Measurements from ENCODE around the gene PABPC3.

PABPC3 gene

GRCh38 chr13:25095851-25096453 is at the start of gene PABPC3:
PABPC3 (plus strand) TSS chr13:25096136; CDS start chr13:25096199, 63 bp downstream.
- DNase-seq (ENCODE audit: low read depth): no peak

- DNase-seq (ENCODE audit: low read depth): no peak
These were observed 49.5 kb upstream of the PABPC3 start for GRCh38 chr13:25046274-25046984.

- no peak for DNase-seq (ENCODE audit: low read depth)
These were observed 48.9 kb upstream of the PABPC3 start for GRCh38 chr13:25046985-25047511.

- no peak for DNase-seq (ENCODE audit: low read depth)
These were observed 44.9 kb upstream of the PABPC3 start for GRCh38 chr13:25051065-25051464.

GRCh38 chr13:25059166-25059565 is 36.8 kb upstream of the PABPC3 start:
- no peak for DNase-seq (ENCODE audit: low read depth)

- DNase-seq (ENCODE audit: low read depth): no peak
These were observed 36.0 kb upstream of the PABPC3 start for GRCh38 chr13:25059958-25060357.

GRCh38 chr13:25062479-25062878 is 33.5 kb upstream of the PABPC3 start:
- no peak for DNase-seq (ENCODE audit: low read depth)

GRCh38 chr13:25064396-25064795 is 31.5 kb upstream of the PABPC3 start:
- no peak for DNase-seq (ENCODE audit: low read depth)

GRCh38 chr13:25065974-25066770 is 29.8 kb upstream of the PABPC3 start:
- DNase-seq (ENCODE audit: low read depth): no peak

- no peak for DNase-seq (ENCODE audit: low read depth)
These were observed 28.9 kb upstream of the PABPC3 start for GRCh38 chr13:25067064-25067463.

- no peak for DNase-seq (ENCODE audit: low read depth)
These were observed 27.1 kb upstream of the PABPC3 start for GRCh38 chr13:25068810-25069209.

GRCh38 chr13:25069236-25069635 is 26.7 kb upstream of the PABPC3 start:
- no peak for DNase-seq (ENCODE audit: low read depth)

GRCh38 chr13:25069911-25070310 is 26.0 kb upstream of the PABPC3 start:
- DNase-seq (ENCODE audit: low read depth): no peak

GRCh38 chr13:25080773-25081172 is 15.2 kb upstream of the PABPC3 start:
- DNase-seq (ENCODE audit: low read depth): no peak

- DNase-seq (ENCODE audit: low read depth): no peak
These were observed 11.8 kb upstream of the PABPC3 start for GRCh38 chr13:25084096-25084495.

GRCh38 chr13:25085125-25085742 is 10.7 kb upstream of the PABPC3 start:
- DNase-seq (ENCODE audit: low read depth): no peak

- DNase-seq (ENCODE audit: low read depth): no peak
These were observed 7.2 kb upstream of the PABPC3 start for GRCh38 chr13:25088562-25089221.

- no peak for DNase-seq (ENCODE audit: low read depth)
These were observed 1.5 kb downstream of the PABPC3 start for GRCh38 chr13:25097426-25097825.

GRCh38 chr13:25103711-25104110 is 7.8 kb downstream of the PABPC3 start:
- no peak for DNase-seq (ENCODE audit: low read depth)

- DNase-seq (ENCODE audit: low read depth): no peak
These were observed 13.4 kb downstream of the PABPC3 start for GRCh38 chr13:25109341-25109740.

GRCh38 chr13:25110956-25111584 is 15.1 kb downstream of the PABPC3 start:
- DNase-seq (ENCODE audit: low read depth): no peak
